GM12878 (cell line): ENCODE results near the gene ENOX1. TPM values are rescaled to one million over a fixed set of nuclear protein-coding genes. Genes with fewer than 3 reads are reported as not detected.

Source experiments
- ATAC-seq: fragments of 200-7000 bp; cut with Tn5 transposase; 3 replicates; pipeline ENCODE4 v1.9.1; 2020; ENCODE audit warnings: mild to moderate bottlenecking, moderate library complexity
- BruUV-seq: library from RNA; stranded (reverse); fragments of 400-500 nt; replicated peaks from 2 replicates; lab custom pipeline; 2021; lab: Mats Ljungman, UMichigan
- CTCF ChIA-PET: fragments of 300-600 bp; sonication (Branson Sonifier 250); formaldehyde crosslinking; extraction: SDS; loops from one replicate; lab custom pipeline; 2021; ENCODE audit warnings: inconsistent platforms; lab: Yijun Ruan, JAX
- POLR2A ChIA-PET: fragments of 350-600 bp; formaldehyde crosslinking; extraction: SDS; loops from one replicate; lab custom pipeline; 2021; ENCODE audit warnings: inconsistent platforms; lab: Charles Lee
- RAD21 ChIA-PET: fragments of 300-600 bp; sonication (Branson Sonifier 250); formaldehyde crosslinking; loops from one replicate; lab custom pipeline; 2023; ENCODE audit warnings: antibody characterized with exemption; ENCODE audit not compliant: unreplicated experiment; lab: Charles Lee
- SMC1A ChIA-PET: fragments of 300-600 bp; sonication (Branson Sonifier 250); formaldehyde crosslinking; loops from one replicate; lab custom pipeline; 2023; ENCODE audit not compliant: unreplicated experiment, uncharacterized antibody; lab: Charles Lee
- DNase-seq: peaks from one replicate; pipeline ENCODE4 v3.0.0-alpha.2; 2011; ENCODE audit warnings: low read depth, low spot score
- FAIRE-seq: peaks from 3 replicates; lab custom pipeline; 2011; peaks lifted over from hg19 to GRCh38; lab: Jason Lieb, UNC
- H2AFZ ChIP-seq: 2 replicates; pipeline ENCODE4 v1.6.0; 2011; ENCODE audit warnings: low read depth, low read length, control low read depth; ENCODE audit not compliant: control insufficient read depth
- H3K27ac ChIP-seq: 2 replicates; pipeline ENCODE4 v1.5.1; 2011; ENCODE audit warnings: control low read depth; ENCODE audit not compliant: control insufficient read depth, insufficient read depth
- H3K27me3 ChIP-seq, 2 experiments: replicated peaks in 1 of 2; 2 replicates each; pipeline versions ENCODE4 v1.6.0 to v1.6.1; 2011; ENCODE audit warnings: low read length in 1 of 2; ENCODE audit not compliant: control insufficient read depth in 2 of 2, insufficient read depth in 2 of 2
- H3K36me3 ChIP-seq, 2 experiments: 2 replicates each; pipeline ENCODE4 v1.5.1; 2011; ENCODE audit warnings: low read length in 1 of 2; ENCODE audit not compliant: control insufficient read depth in 2 of 2, insufficient read depth in 2 of 2
- H3K4me1 ChIP-seq: 2 replicates; pipeline ENCODE4 v1.6.1; 2011; ENCODE audit warnings: mild to moderate bottlenecking, low read length, moderate library complexity, mixed read lengths; ENCODE audit not compliant: control insufficient read depth, insufficient read depth
- H3K4me2 ChIP-seq: 2 replicates; pipeline ENCODE4 v1.6.0; 2011; ENCODE audit warnings: control low read depth; ENCODE audit not compliant: control insufficient read depth, insufficient read depth
- H3K4me3 ChIP-seq: fragments of 200-600 bp; sonication (generic); 2 replicates; pipeline ENCODE4 v1.5.1; 2016
- H3K79me2 ChIP-seq: 2 replicates; pipeline ENCODE4 v1.6.0; 2011; ENCODE audit warnings: low read length; ENCODE audit not compliant: control insufficient read depth, insufficient read depth
- H3K9ac ChIP-seq: 2 replicates; pipeline ENCODE4 v1.8.0; 2011; ENCODE audit warnings: low read length, control low read depth, mixed read lengths; ENCODE audit not compliant: control insufficient read depth, insufficient read depth
- H3K9me3 ChIP-seq: replicated peaks from 3 replicates; pipeline ENCODE4 v1.5.1; 2011; ENCODE audit warnings: mild to moderate bottlenecking, low read length; ENCODE audit not compliant: control insufficient read depth, insufficient read depth
- H4K20me1 ChIP-seq: 2 replicates; pipeline ENCODE4 v1.6.0; 2011; ENCODE audit not compliant: control insufficient read depth, insufficient read depth
- BCL3 ChIP-seq: IDR thresholded peaks from 2 replicates; pipeline ENCODE4 v1.6.1; 2011; ENCODE audit warnings: borderline replicate concordance, low read depth, mild to moderate bottlenecking, moderate library complexity, low read length; ENCODE audit not compliant: insufficient read depth, poor library complexity, severe bottlenecking
- BRCA1 ChIP-seq: IDR thresholded peaks from 2 replicates; pipeline ENCODE4 v1.6.1; 2011; ENCODE audit warnings: low read depth, low read length, improper control_type of control experiment
- CBFB ChIP-seq: IDR thresholded peaks from 2 replicates; pipeline ENCODE4 v1.6.1; 2016; ENCODE audit warnings: antibody characterized with exemption, low read depth
- CBX3 ChIP-seq: fragments of 200-600 bp; sonication (generic); IDR thresholded peaks from 2 replicates; pipeline ENCODE4 v1.6.1; 2016; ENCODE audit warnings: low read depth, borderline replicate concordance
- EED ChIP-seq: sonication (generic); IDR thresholded peaks from 2 replicates; pipeline ENCODE4 v1.6.1; 2016; ENCODE audit warnings: antibody characterized with exemption, low read depth
- EZH2 ChIP-seq: IDR thresholded peaks from 2 replicates; pipeline ENCODE4 v1.6.1; 2012; ENCODE audit warnings: low read depth, mild to moderate bottlenecking, control low read depth, inconsistent platforms, low read length, borderline replicate concordance; ENCODE audit not compliant: control insufficient read depth
- MYC ChIP-seq: IDR thresholded peaks from 2 replicates; pipeline ENCODE4 v1.6.1; 2011; ENCODE audit warnings: mild to moderate bottlenecking, low read length, moderate library complexity, inconsistent platforms; ENCODE audit not compliant: insufficient read depth, insufficient replicate concordance, insufficient read length, severe bottlenecking
- NFIC ChIP-seq: IDR thresholded peaks from 2 replicates; pipeline ENCODE4 v1.6.1; 2012; ENCODE audit warnings: low read depth, mild to moderate bottlenecking, inconsistent platforms, low read length, moderate library complexity
- NR2C1 ChIP-seq: fragments of 450-650 bp; IDR thresholded peaks from 2 replicates; pipeline ENCODE4 v1.6.1; 2017; ENCODE audit warnings: antibody characterized with exemption, mild to moderate bottlenecking, moderate library complexity
- PAX5 ChIP-seq: IDR thresholded peaks from 2 replicates; pipeline ENCODE4 v1.6.1; 2011; ENCODE audit warnings: low read depth, low read length, borderline replicate concordance
- PAX8 ChIP-seq: fragments of 450-650 bp; IDR thresholded peaks from 2 replicates; pipeline ENCODE4 v1.6.1; 2017; ENCODE audit warnings: mild to moderate bottlenecking, moderate library complexity
- RCOR1 ChIP-seq: conservative IDR thresholded peaks from 2 replicates; pipeline ENCODE4 v1.6.1; 2012; ENCODE audit warnings: low read depth, low read length, improper control_type of control experiment
- SMAD1 ChIP-seq: fragments of 450-650 bp; IDR thresholded peaks from 2 replicates; pipeline ENCODE4 v1.6.1; 2018; ENCODE audit warnings: mild to moderate bottlenecking, low read depth; ENCODE audit not compliant: partially characterized antibody
- ZNF207 ChIP-seq: fragments of 450-650 bp; IDR thresholded peaks from 2 replicates; pipeline ENCODE4 v1.6.1; 2014; ENCODE audit warnings: antibody characterized with exemption, mild to moderate bottlenecking, borderline replicate concordance
- WGBS: methylation state at CpG from one replicate; pipeline ENCODE4 v1.1.6; 2016; ENCODE audit warnings: low lambda C conversion rate; ENCODE audit not compliant: insufficient replicate concordance, insufficient coverage; ENCODE audit errors: missing lambda C conversion rate; 5-methylcytosine and 5-hydroxymethylcytosine counted together
- in situ Hi-C: fragments of 300-500 bp; cut with MboI; formaldehyde crosslinking; loops from 9 replicates; pipeline ENCODE4 v1.14.3; 2018; ENCODE audit warnings: mixed read lengths
- intact Hi-C: fragments of 100-400 bp; cut with micrococcal nuclease; formaldehyde crosslinking; loops from one replicate; pipeline ENCODE4 v1.14.2; 2022; ENCODE audit not compliant: unreplicated experiment
- polyA plus RNA-seq, 11 experiments: library from polyadenylated mRNA; depleted of rRNA in 4 of 11; unstranded in 6 of 11; stranded (reverse) in 5 of 11; fragments of >200 nt; fragmentation: Nextera tagmentation in 4 of 11; fragmentation: Illumina TruSeq in 1 of 11; extraction: Ambion mirVana in 4 of 11; extraction: Trizol in 1 of 11; gene quantifications; 1 replicate in 1 of 11; 2 replicates in 10 of 11; pipeline versions ENCODE4 v1.2.1 to v1.2.3, GENCODE V29; 2011 to 2016; ENCODE audit warnings: inconsistent platforms in 2 of 11, missing spikeins in 2 of 11, low read depth in 1 of 11
- total RNA-seq, 4 experiments: library from RNA; depleted of rRNA in 3 of 4; stranded (reverse); fragments of >200 nt in 3 of 4; fragmentation: Illumina TruSeq in 1 of 4; extraction: Trizol in 1 of 4; gene quantifications; 2 replicates each; pipeline versions ENCODE4 v1.2.1 to v1.2.3, GENCODE V29; 2013 to 2021
- TF ChIP-seq, protein P1 (sequence below): fragments of 450-650 bp; IDR thresholded peaks from 2 replicates; pipeline ENCODE4 v1.6.1; 2017; ENCODE audit warnings: mild to moderate bottlenecking, low read depth, inconsistent platforms; ENCODE audit not compliant: poor library complexity, severe bottlenecking

The ENOX1 gene
- total and polyA plus RNA-seq, 10 of the 15 experiments (the other 5 are each of a cell fraction or from before 2014, with no cell fraction given), result 0.11 to 0.26 (median 0.15) TPM

- TF ChIP-seq BCL3 (no peak), MYC (no peak), CBFB (no peak), EZH2 (no peak), PAX8 (no peak)
Measured at GRCh38 chr13:43478902-43479301, 307.9 kb downstream of the ENOX1 start (continued).

- Histone ChIP-seq H2AFZ (no peak overlapping the region), H3K27me3 (no peaks in the 10 kb centered on the region), H3K36me3 (no peaks in the 10 kb centered on the region), H3K79me2 (no peaks in the 10 kb centered on the region), H4K20me1 (no peaks in the 10 kb centered on the region), H3K27ac (no peak overlapping the region), H3K9me3 (no peaks in the 10 kb centered on the region), H3K9ac (no peak overlapping the region), H3K4me2 (no peak overlapping the region), H3K4me1 (no peaks in the 10 kb centered on the region), H3K4me3 (no peak overlapping the region)
- BruUV-seq, result no TSS peak
- no peak for DNase-seq
- 33% methylated on average over 4 of the region's 4 CpGs for WGBS
- ChIA-PET CTCF (interaction anchor here (0.7 kb wide), 1 partner anchor 208 kb away, joined by 3 read pairs; no protein-coding TSS in a partner anchor), RAD21 (no interaction called here), POLR2A (no interaction called here), SMC1A (no interaction called here)
- intact Hi-C loops, result no loop called here
- FAIRE-seq, result no peak
- in situ Hi-C loops, result no loop called here
- no peak for ATAC-seq
- TF ChIP-seq, protein P1, sequence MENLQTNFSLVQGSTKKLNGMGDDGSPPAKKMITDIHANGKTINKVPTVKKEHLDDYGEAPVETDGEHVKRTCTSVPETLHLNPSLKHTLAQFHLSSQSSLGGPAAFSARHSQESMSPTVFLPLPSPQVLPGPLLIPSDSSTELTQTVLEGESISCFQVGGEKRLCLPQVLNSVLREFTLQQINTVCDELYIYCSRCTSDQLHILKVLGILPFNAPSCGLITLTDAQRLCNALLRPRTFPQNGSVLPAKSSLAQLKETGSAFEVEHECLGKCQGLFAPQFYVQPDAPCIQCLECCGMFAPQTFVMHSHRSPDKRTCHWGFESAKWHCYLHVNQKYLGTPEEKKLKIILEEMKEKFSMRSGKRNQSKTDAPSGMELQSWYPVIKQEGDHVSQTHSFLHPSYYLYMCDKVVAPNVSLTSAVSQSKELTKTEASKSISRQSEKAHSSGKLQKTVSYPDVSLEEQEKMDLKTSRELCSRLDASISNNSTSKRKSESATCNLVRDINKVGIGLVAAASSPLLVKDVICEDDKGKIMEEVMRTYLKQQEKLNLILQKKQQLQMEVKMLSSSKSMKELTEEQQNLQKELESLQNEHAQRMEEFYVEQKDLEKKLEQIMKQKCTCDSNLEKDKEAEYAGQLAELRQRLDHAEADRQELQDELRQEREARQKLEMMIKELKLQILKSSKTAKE, result no peak
- TF ChIP-seq BRCA1 (no peak), RCOR1 (no peak), NR2C1 (no peak), CBX3 (no peak), PAX5 (no peak), NFIC (no peak), SMAD1 (no peak), ZNF207 (no peak), EED (no peak)
Measured at GRCh38 chr13:43478211-43478610, 308.6 kb downstream of the ENOX1 start.
